ENCODE results near the gene EVI2A. TPM values are rescaled to one million over a fixed set of nuclear protein-coding genes. Genes with fewer than 3 reads are reported as not detected.

Gene EVI2A
- total RNA-seq, 1 experiment from 2014 or later: not detected

- intact Hi-C loops (cut with micrococcal nuclease): no loop called here
- H3K4me3 ChIP-seq (replicated peaks in 1 of 2; ENCODE audit: low read depth in 1 of 2, low read length in 2 of 2): no peak overlapping the region
- CTCF ChIA-PET: interaction anchor here (0.9 kb wide), 1 partner anchor 8 kb away, joined by 3 read pairs; no protein-coding TSS in a partner anchor
- BruUV-seq (replicated peaks): no TSS peak
- RAD21 ChIA-PET (ENCODE audit: low non-redundant PET in 1 of 2, low total read pairs in 2 of 2, uncharacterized antibody in 2 of 2, unreplicated experiment in 2 of 2): no interaction called here
- no peak overlapping the region for H3K27ac ChIP-seq (ENCODE audit: low read depth, low read length)
- no peak overlapping the region for H3K9ac ChIP-seq (ENCODE audit: low read length)
- H3K79me2 ChIP-seq (ENCODE audit: insufficient read depth, low read length): no peaks in the 10 kb centered on the region
- no peaks in the 10 kb centered on the region for H3K9me2 ChIP-seq (ENCODE audit: insufficient read depth)
- no peaks in the 10 kb centered on the region for H3K27me3 ChIP-seq (ENCODE audit: insufficient read depth, low read length)
- no peak for ATAC-seq
- POLR2A ChIA-PET: no interaction called here
- DNase-seq (ENCODE audit: low read depth, low spot score): no peak
- no peaks in the 10 kb centered on the region for H3K4me1 ChIP-seq (ENCODE audit: control insufficient read depth in 1 of 2, insufficient read depth in 2 of 2, low read length in 2 of 2)
- no peaks in the 10 kb centered on the region for H4K20me1 ChIP-seq (ENCODE audit: insufficient read depth)
- TF ChIP-seq TCF7L2 (IDR thresholded peaks at IDR 0.05; ENCODE audit: borderline replicate concordance, extremely low read depth, insufficient read depth, insufficient read length) (no peak), JUND (IDR thresholded peaks at IDR 0.05) (no peak), ATF3 (IDR thresholded peaks at IDR 0.05) (no peak), SP1 (IDR thresholded peaks at IDR 0.05; ENCODE audit: low read depth) (no peak), POLR2AphosphoS5 (IDR thresholded peaks at IDR 0.05; ENCODE audit: low read depth, low read length) (no peak), SRF (IDR thresholded peaks at IDR 0.05; ENCODE audit: low read depth) (no peak), EGR1 (IDR thresholded peaks at IDR 0.05; ENCODE audit: low read depth) (no peak)
- H2AFZ ChIP-seq (ENCODE audit: low read depth, low read length, poor library complexity, severe bottlenecking): no peak overlapping the region
- H3K36me3 ChIP-seq (ENCODE audit: control insufficient read depth in 1 of 2, insufficient read depth in 2 of 2, low read length in 2 of 2): peaks cover 0 to 2% of the 10 kb centered on the region in 2 experiments; a peak in 3 of 4 replicates
- H3K9me3 ChIP-seq (ENCODE audit: control insufficient read depth in 1 of 2, insufficient read depth in 1 of 2, low read depth in 1 of 2, low read length in 2 of 2): no peaks in the 10 kb centered on the region
- no peak overlapping the region for H3K4me2 ChIP-seq (ENCODE audit: low read length)
These were observed 44.7 kb upstream of the EVI2A start for GRCh38 chr17:31366088-31366487.

GRCh38 chr17:31364012-31364411 is 42.6 kb upstream of the EVI2A start:
- no peaks in the 10 kb centered on the region for H3K79me2 ChIP-seq (ENCODE audit: insufficient read depth, low read length)
- no peaks in the 10 kb centered on the region for H3K9me2 ChIP-seq (ENCODE audit: insufficient read depth)
- H3K9ac ChIP-seq (ENCODE audit: low read length): no peak overlapping the region
- intact Hi-C loops (cut with micrococcal nuclease): no loop called here
- ChIA-PET POLR2A (no interaction called here), CTCF (no interaction called here), RAD21 (ENCODE audit: low non-redundant PET in 1 of 2, low total read pairs in 2 of 2, uncharacterized antibody in 2 of 2, unreplicated experiment in 2 of 2) (no interaction called here)
- BruUV-seq (replicated peaks): no TSS peak
- no peak overlapping the region for H3K4me3 ChIP-seq (replicated peaks in 1 of 2; ENCODE audit: low read depth in 1 of 2, low read length in 2 of 2)
- H3K9me3 ChIP-seq (ENCODE audit: control insufficient read depth in 1 of 2, insufficient read depth in 1 of 2, low read depth in 1 of 2, low read length in 2 of 2): no peaks in the 10 kb centered on the region
- H4K20me1 ChIP-seq (ENCODE audit: insufficient read depth): no peaks in the 10 kb centered on the region
- no peak overlapping the region for H3K27ac ChIP-seq (ENCODE audit: low read depth, low read length)
- H3K4me1 ChIP-seq (ENCODE audit: control insufficient read depth in 1 of 2, insufficient read depth in 2 of 2, low read length in 2 of 2): no peaks in the 10 kb centered on the region
- peaks cover 7 to 8% of the 10 kb centered on the region in 2 experiments for H3K36me3 ChIP-seq (ENCODE audit: control insufficient read depth in 1 of 2, insufficient read depth in 2 of 2, low read length in 2 of 2)
- no peaks in the 10 kb centered on the region for H3K27me3 ChIP-seq (ENCODE audit: insufficient read depth, low read length)
- no peak overlapping the region for H3K4me2 ChIP-seq (ENCODE audit: low read length)
- no peak for TF ChIP-seq JUND (IDR thresholded peaks at IDR 0.05)
- no peak for TF ChIP-seq SRF (IDR thresholded peaks at IDR 0.05; ENCODE audit: low read depth)
- no peak for TF ChIP-seq SIN3A (IDR thresholded peaks at IDR 0.05; ENCODE audit: low read depth)
- H2AFZ ChIP-seq (ENCODE audit: low read depth, low read length, poor library complexity, severe bottlenecking): no peak overlapping the region
- ATAC-seq (no peak), DNase-seq (ENCODE audit: low read depth, low spot score) (no peak)
